HepG2 (cell line): ENCODE results near the gene TLCD3B. TPM values are rescaled to one million over a fixed set of nuclear protein-coding genes. Genes with fewer than 3 reads are reported as not detected.

Experiments used
- BCL6 ChIP-seq: IDR thresholded peaks from 2 replicates; pipeline ENCODE4 v1.6.1; 2016; ENCODE audit warnings: missing genetic modification reagents, missing compliant biosample characterization
- CBX5 ChIP-seq: sonication (generic); formaldehyde crosslinking; IDR thresholded peaks from 2 replicates; pipeline ENCODE4 v1.4.0; 2020; ENCODE audit warnings: missing genetic modification reagents, borderline replicate concordance
- DZIP1 ChIP-seq: sonication (generic); formaldehyde crosslinking; IDR thresholded peaks from 2 replicates; pipeline ENCODE4 v1.5.0; 2020; ENCODE audit warnings: mild to moderate bottlenecking, missing genetic modification reagents
- EED ChIP-seq: sonication (generic); formaldehyde crosslinking; IDR thresholded peaks from 2 replicates; pipeline ENCODE4 v1.5.0; 2020; ENCODE audit warnings: mild to moderate bottlenecking, missing genetic modification reagents
- FOXP4 ChIP-seq: sonication (generic); formaldehyde crosslinking; IDR thresholded peaks from 2 replicates; pipeline ENCODE4 v1.4.0; 2020; ENCODE audit warnings: missing genetic modification reagents
- HDAC2 ChIP-seq: sonication (generic); formaldehyde crosslinking; IDR thresholded peaks from 2 replicates; pipeline ENCODE4 v1.4.0; 2020; ENCODE audit warnings: missing genetic modification reagents
- IKZF1 ChIP-seq: fragments of 450-650 bp; IDR thresholded peaks from 2 replicates; pipeline ENCODE4 v1.7.1; 2016
- LCORL ChIP-seq, 2 experiments: fragments of 450-650 bp in 1 of 2; sonication (generic) in 1 of 2; formaldehyde crosslinking in 1 of 2; IDR thresholded peaks; 2 replicates each; pipeline versions ENCODE4 v1.5.0 to v1.6.1; 2017 to 2020; ENCODE audit warnings: antibody characterized with exemption in 1 of 2, missing genetic modification reagents in 1 of 2
- MAZ ChIP-seq, 2 experiments: sonication (generic) in 1 of 2; formaldehyde crosslinking in 1 of 2; IDR thresholded peaks; 2 replicates each; pipeline versions ENCODE4 v1.5.0 to v1.6.1; 2012 to 2020; ENCODE audit warnings: low read depth in 2 of 2, mild to moderate bottlenecking in 2 of 2, borderline replicate concordance in 1 of 2, improper control_type of control experiment in 1 of 2, low read length in 1 of 2, missing genetic modification reagents in 1 of 2, moderate library complexity in 1 of 2
- MZF1 ChIP-seq: sonication (generic); formaldehyde crosslinking; IDR thresholded peaks from 2 replicates; pipeline ENCODE4 v1.8.1; 2023; ENCODE audit warnings: mild to moderate bottlenecking, missing genetic modification reagents, borderline replicate concordance
- NFYB ChIP-seq: sonication (generic); formaldehyde crosslinking; IDR thresholded peaks from 2 replicates; pipeline ENCODE4 v1.4.0; 2020; ENCODE audit warnings: missing genetic modification reagents
- PRPF4 ChIP-seq: fragments of 200-400 bp; formaldehyde crosslinking; IDR thresholded peaks from 2 replicates; pipeline ENCODE4 v1.6.1; 2016; ENCODE audit warnings: low read length, low read depth; ENCODE audit not compliant: poor library complexity, severe bottlenecking
- REXO4 ChIP-seq: sonication (generic); formaldehyde crosslinking; IDR thresholded peaks from 2 replicates; pipeline ENCODE4 v1.8.0; 2022; ENCODE audit warnings: missing genetic modification reagents, mild to moderate bottlenecking, borderline replicate concordance
- STAG1 ChIP-seq: sonication (generic); formaldehyde crosslinking; IDR thresholded peaks from 2 replicates; pipeline ENCODE4 v1.4.0; 2020; ENCODE audit warnings: missing genetic modification reagents
- TERF1 ChIP-seq: sonication (generic); formaldehyde crosslinking; IDR thresholded peaks from 2 replicates; pipeline ENCODE4 v1.8.0; 2022; ENCODE audit warnings: mild to moderate bottlenecking, missing genetic modification reagents, moderate library complexity
- ZNF142 ChIP-seq: sonication (generic); formaldehyde crosslinking; IDR thresholded peaks from 2 replicates; pipeline ENCODE4 v1.4.0; 2020; ENCODE audit warnings: missing genetic modification reagents
- ZNF674 ChIP-seq: sonication (generic); formaldehyde crosslinking; IDR thresholded peaks from 2 replicates; pipeline ENCODE4 v1.5.0; 2020; ENCODE audit warnings: low read depth, mild to moderate bottlenecking, missing genetic modification reagents
- polyA plus RNA-seq, 8 experiments: library from polyadenylated mRNA; depleted of rRNA in 3 of 8; stranded (reverse) in 7 of 8; unstranded in 1 of 8; fragments of >200 nt; fragmentation: Illumina TruSeq in 4 of 8; extraction: Trizol in 4 of 8; gene quantifications; 2 replicates each; pipeline versions ENCODE4 v1.2.1 to v1.2.3, GENCODE V29; 2011 to 2016; ENCODE audit warnings: low read depth in 4 of 8, missing spikeins in 1 of 8, mixed read lengths in 1 of 8; ENCODE audit not compliant: insufficient read depth in 1 of 8
- total RNA-seq, 5 experiments: library from RNA; depleted of rRNA; stranded (reverse); fragments of >200 nt; fragmentation: Illumina TruSeq; extraction: Trizol; gene quantifications; 2 replicates each; pipeline ENCODE4 v1.2.3, GENCODE V29; 2016; ENCODE audit warnings: low read depth in 1 of 5

TLCD3B gene
- total and polyA plus RNA-seq, 2 of the 13 experiments (the other 11 are each of a cell fraction or from before 2014, with no cell fraction given), result not detected

GRCh38 chr16:30032083-30032819 lies 1.2 kb upstream of the TLCD3B start (continued):
- TF ChIP-seq REXO4 (CRISPR knock-in tag), result no peak
- TF ChIP-seq MZF1 (CRISPR knock-in tag), result no peak
- peak; percentile 94 for TF ChIP-seq STAG1 (CRISPR knock-in tag)
- 0 out of 2 replicates have a peak, but pooled peaks have one; percentile 29 for TF ChIP-seq CBX5 (CRISPR knock-in tag)
- TF ChIP-seq EED (CRISPR knock-in tag), result no peak
- TF ChIP-seq PRPF4, result no peak
- TF ChIP-seq ZNF674 (CRISPR knock-in tag), result no peak
- no peak for TF ChIP-seq LCORL (IDR thresholded peaks at IDR 0.05)
- 0 out of 2 replicates have a peak, but pooled peaks have one; percentile 28 for TF ChIP-seq LCORL (CRISPR knock-in tag; IDR thresholded peaks at IDR 0.05)
- TF ChIP-seq TERF1, result no peak
- no peak for TF ChIP-seq ZNF142 (CRISPR knock-in tag)
- TF ChIP-seq BCL6, result no peak
- no peak; the same call in 1 of the 2 replicates for TF ChIP-seq MAZ (IDR thresholded peaks at IDR 0.05; ENCODE audit: borderline replicate concordance, low read depth, low read length)
- no peak for TF ChIP-seq MAZ (CRISPR knock-in tag; IDR thresholded peaks at IDR 0.05; ENCODE audit: low read depth)
- TF ChIP-seq HDAC2 (CRISPR knock-in tag), result peak; percentile 63; the same call in 1 of the 2 replicates
- TF ChIP-seq IKZF1, result no peak
- no peak for TF ChIP-seq FOXP4 (CRISPR knock-in tag)
- no peak for TF ChIP-seq DZIP1
- TF ChIP-seq NFYB (CRISPR knock-in tag), result no peak
